GM19099 (cell line): ENCODE data around the gene LUM.

Experiments used
- POLR2A ChIP-seq: IDR thresholded peaks from 3 replicates; pipeline ENCODE4 v1.6.1; 2011; ENCODE audit warnings: low read depth; ENCODE audit not compliant: insufficient read length; ENCODE audit errors: extremely low read depth

LUM gene

DNA sequence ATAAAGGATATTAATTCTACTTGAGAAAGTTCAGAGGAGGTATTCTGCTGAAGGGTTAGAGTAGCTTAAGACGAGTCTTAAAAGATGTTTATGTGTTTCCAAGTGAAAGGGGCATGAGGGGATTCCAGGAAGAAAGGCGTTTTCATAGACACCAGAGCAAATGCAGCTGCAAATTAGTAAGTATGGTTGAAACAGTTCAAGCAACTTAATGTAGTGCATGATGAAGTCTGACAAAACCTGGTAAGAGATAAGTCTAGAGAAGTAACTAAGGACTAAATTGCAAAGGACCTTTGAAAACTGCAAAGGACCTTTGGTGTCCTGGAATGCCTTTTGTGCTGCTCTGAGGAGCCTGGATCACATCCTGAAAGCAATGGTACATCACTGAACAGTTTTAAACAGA is 11.5 kb downstream of the LUM start:
- no peak for TF ChIP-seq POLR2A

DNA sequence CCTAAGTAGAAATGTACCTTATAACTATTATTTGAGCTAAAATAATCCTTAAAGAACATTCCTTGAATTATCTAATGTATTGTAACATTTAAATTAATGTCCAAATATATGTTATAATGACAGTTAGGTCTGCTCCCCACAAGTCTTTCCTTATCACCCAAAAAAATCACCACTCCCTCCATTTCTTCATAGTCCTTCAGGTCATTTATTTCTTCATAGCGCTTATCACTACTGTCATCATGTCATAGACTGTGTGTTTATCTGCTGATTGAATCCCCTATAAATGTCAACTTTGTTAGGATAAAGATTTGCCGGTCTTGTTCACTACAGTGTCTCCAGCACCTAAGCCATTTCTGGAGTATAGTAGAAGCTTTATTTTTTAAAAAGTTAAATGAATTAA is 12.0 kb downstream of the LUM start:
- no peak for TF ChIP-seq POLR2A

DNA sequence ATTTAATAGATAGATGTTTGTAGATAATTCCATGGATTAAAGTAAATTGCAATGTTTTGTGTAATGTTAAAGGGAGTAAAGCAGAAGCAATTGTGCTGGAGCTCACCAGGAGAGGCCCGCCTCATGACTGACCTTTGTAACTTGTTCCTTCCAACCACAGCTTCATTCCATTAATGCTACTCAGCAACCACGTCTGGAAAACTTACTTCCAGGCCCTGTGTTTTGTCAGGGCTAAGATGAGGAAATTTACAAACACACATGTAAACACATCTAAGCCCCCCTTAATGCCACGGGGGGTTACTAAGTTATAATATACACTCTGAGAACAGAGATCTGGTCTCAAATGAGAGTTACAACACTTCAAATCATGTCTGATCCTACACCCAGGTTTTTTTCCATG is 12.4 kb downstream of the LUM start:
- no peak for TF ChIP-seq POLR2A

DNA sequence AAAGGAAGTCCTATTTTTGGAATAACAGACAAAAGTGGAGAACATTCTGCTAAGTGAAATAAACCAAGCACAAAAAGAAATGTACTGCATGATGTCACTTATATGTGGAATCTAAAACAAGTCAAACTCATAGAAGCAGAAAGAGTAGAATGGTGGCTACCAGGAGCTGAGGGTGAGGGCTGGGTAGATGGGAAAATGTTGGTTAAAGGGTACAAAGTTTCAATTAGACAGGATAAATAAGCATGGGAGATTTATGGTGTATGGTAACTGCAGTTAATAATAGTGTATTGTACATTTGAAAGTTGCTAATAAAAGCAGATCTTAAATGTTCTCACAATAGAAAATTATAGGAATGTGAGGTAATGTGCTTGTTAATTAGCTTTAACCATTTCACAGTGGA is 12.8 kb downstream of the LUM start:
- TF ChIP-seq POLR2A: no peak

DNA sequence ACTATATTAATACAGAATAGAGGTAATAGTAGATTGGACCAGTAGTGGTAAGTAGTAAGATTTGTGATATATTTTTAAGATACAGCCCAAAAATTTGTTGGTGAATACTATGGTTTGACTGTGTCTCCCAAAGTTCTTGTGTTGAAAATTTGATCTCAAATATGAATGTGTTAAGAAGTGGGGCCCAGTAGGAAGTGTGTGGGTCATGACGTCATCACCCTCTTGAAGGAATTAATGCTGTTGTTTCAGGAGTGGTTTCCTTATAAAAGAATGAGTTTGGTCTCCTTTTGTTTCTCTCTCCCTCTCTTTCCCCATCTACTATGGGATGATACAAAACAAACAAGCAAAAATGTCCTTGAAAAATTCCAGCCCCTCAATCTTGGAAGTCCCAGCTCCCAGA is 16.3 kb downstream of the LUM start:
- no peak for TF ChIP-seq POLR2A

DNA sequence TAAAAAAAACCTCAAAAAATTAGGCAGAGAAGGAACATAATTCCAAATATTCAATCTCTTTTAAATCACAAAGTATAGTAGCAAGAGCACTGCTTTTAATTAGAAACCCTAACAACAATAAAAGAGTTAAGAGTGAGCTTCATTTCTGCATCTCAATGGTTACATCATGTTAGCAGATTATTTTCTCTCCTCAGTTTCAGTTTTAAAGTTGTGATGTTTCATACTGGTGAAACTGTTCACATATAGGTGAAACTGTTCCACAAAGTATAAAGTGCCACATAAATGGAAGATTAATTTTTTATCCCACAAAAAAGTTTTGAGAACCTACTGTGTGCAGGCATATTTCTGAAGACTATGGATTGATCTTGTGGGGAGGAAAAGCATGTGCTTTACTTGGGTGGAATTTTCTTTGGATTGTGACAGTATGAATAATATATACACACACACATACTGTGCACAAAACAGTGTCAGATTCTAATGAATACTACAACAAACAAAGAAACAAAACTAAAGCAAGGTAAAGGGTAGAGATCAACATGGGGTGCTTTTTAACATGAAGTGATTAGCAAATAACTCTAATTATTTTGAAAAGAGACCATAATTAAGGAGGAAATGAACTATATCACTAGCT is 17.1 kb downstream of the LUM start:
- no peak for TF ChIP-seq POLR2A

DNA sequence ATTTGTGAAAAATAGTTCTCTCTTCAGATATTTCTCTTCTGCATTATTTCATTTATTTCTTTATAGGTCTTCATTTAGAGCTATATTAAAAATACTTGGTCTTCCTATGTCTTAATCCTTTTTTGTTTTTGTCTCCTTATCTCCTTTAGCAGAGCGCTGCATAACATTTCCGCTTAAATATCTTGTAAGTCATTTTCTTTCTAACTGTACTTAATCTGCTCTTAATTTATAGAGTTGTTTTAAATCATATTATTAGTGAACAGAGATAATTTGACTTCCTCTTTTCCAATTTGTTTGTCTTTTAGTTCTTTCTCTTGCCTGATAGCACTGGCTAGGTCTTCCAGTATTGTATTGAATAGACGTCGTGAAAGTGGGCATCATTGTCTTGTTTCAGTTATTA is 18.0 kb downstream of the LUM start:
- no peak for TF ChIP-seq POLR2A

GRCh38 chr12:91091916-91092715 is 19.2 kb downstream of the LUM start:
- no peak for TF ChIP-seq POLR2A

DNA sequence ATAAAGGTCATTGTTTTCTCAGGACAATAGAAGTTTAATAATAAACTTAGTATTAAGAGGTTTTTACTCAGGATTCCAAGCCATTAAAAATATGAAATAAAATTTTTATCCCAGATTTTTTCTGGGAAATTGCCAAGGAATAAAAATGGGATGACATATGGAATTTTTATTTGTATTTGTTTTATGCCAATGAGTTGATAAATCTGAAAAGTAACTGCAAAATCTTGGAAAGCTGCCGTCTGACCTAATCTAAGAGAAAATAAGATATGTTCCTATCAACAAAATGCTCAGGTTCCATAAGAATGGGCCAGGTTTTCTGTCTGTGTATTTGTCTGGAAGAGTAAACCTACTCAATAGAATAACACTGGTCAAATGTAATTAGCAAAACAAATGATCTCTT is 31.3 kb downstream of the LUM start:
- TF ChIP-seq POLR2A: no peak

DNA sequence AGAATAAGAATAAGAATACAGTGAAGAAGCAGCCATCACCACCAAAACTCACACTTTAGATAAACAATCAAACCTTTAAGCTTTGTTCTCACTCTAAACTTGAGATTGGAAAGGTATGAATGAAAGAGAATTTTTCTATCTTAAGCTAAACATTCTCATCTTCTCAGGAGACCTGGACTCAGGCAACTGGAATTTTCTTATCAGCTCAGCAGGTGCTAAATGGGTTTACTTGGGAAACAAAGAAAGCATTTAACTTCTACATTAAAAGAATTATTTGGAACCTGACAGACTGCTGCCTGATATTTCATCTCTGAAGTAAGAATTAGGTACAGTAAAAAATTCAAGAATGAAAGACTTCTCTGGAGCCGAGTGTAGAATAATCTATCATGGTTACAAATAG is 32.8 kb downstream of the LUM start:
- no peak for TF ChIP-seq POLR2A

DNA sequence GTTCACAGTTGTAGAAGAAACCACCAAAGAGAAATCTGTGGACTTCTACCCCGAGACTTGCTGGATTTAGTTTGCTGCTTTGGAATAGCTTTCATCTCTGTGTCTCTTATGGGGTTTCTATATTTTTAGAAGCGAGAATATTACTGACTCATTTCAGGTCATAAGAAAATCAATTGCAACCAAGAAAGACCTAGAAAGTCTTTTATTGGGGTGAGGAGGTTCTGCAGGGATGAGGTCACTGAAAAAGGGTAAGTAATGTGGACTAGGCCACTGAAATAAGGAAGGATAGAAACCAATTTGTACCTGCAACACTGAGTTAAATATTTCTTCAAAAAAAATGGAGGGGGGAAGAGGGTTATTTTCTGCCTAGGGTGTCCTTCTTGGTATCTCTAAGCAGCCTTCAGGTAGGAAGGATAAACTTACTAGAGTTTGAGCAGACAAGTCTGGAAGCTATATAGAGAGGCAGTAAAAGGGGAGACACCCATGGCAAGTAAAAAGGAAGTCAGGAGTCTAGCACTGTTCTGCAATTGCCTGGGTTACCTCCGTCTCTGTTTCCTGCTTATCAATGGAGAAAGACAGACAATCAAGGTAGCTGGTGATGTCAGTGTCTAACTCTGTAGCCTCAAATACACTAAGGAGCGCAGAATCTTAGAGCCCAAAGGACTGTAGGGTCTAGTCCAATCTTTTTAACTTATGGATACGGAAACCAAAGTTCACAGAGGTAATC is 33.9 kb downstream of the LUM start:
- no peak for TF ChIP-seq POLR2A

GRCh38 chr12:91074851-91075250 is 36.4 kb downstream of the LUM start:
- no peak for TF ChIP-seq POLR2A

GRCh38 chr12:91074154-91074709 is 37.1 kb downstream of the LUM start:
- TF ChIP-seq POLR2A: no peak

DNA sequence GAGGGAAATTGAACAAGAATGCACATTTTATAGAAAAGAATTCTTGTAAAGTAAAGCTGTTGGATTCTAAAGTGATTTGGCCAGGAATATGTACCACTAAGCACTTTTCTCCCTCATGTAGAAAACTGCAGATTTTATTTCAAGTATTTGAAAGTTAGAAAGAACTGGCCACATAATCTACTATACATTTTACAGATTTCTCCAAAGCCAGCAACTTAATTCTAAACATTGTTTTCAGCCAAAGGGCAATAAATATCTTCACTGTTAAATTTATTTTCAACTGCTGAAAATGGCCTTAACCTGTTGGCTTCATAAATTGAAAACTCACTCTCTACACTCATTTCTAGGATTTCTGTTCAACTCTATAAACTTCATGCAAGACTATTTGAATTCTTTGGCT is 37.9 kb downstream of the LUM start:
- TF ChIP-seq POLR2A: no peak

DNA sequence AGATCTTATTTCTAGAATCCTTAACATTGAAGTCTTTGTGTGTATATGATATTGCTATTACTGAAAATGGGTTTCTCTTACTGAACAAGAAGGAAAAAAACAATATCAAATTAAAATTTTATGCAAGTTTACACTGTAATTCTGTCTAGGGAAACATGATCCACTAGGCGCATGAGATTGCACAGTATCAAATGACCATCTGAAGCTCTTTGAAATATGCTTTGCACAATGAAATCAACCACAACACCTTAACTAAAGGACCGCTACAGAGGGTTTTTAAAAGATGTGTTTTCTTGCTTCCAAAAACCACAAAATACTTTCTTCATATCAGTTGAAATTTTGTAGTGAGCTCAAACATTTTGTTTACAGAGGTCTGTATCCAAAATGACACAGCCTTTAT is 38.4 kb downstream of the LUM start:
- TF ChIP-seq POLR2A: no peak

- no peak for TF ChIP-seq POLR2A
Measured at GRCh38 chr12:91070936-91071335, 40.4 kb downstream of the LUM start.
